ENCODE results near the gene CLDN12.
"Not testable (repeated sequence)": the region's sequence is repeated elsewhere in the genome, so short reads cannot be mapped to it uniquely, and the experiment has no call there.

CLDN12 gene

GRCh38 chr7:90445633-90446032, 42.4 kb downstream of the CLDN12 start:
- DNase-seq = no peak

- no peak for DNase-seq
Measured at GRCh38 chr7:90446137-90446899, 43.1 kb downstream of the CLDN12 start.

- DNase-seq = no peak
Measured at GRCh38 chr7:90453259-90453891, 50.1 kb downstream of the CLDN12 start.

- no peak for DNase-seq
Measured at GRCh38 chr7:90453931-90454330, 50.7 kb downstream of the CLDN12 start.

- no peak for DNase-seq
Measured at GRCh38 chr7:90455163-90456030, 52.1 kb downstream of the CLDN12 start.

GRCh38 chr7:90458104-90458503, 54.8 kb downstream of the CLDN12 start:
- no peak for DNase-seq

GRCh38 chr7:90459888-90460287, 56.6 kb downstream of the CLDN12 start:
- DNase-seq = no peak

- no peak for DNase-seq
Measured at GRCh38 chr7:90461219-90461618, 58.0 kb downstream of the CLDN12 start.

- DNase-seq = not testable (repeated sequence)
Measured at GRCh38 chr7:90463151-90463628, 59.9 kb downstream of the CLDN12 start.
